Measurements from ENCODE around the gene ACO2. TPM values are rescaled to one million over a fixed set of nuclear protein-coding genes. Genes with fewer than 3 reads are reported as not detected.
A peak's percentile ranks its signal among the peaks of the same experiment; 100 is the strongest.

ACO2 gene
- total and polyA plus RNA-seq, 2 of the 13 experiments (the other 11 are each of a cell fraction or from before 2014, with no cell fraction given), result 19.2 to 45.6 TPM

- 0 out of 2 replicates have a peak, but pooled peaks have one; percentile 21 for TF ChIP-seq ZNF121 (CRISPR knock-in tag; IDR thresholded peaks at IDR 0.05)
- TF ChIP-seq ZFP36 (IDR thresholded peaks at IDR 0.05; ENCODE audit: borderline replicate concordance, low read depth, low read length, partially characterized antibody), result no peak
- TF ChIP-seq ZNF160 (CRISPR knock-in tag; IDR thresholded peaks at IDR 0.05), result 0 out of 2 replicates have a peak, but pooled peaks have one; percentile 7
- 0 out of 2 replicates have a peak, but pooled peaks have one; percentile 20 for TF ChIP-seq KDM3A (CRISPR knock-in tag; IDR thresholded peaks at IDR 0.05; ENCODE audit: low read depth)
- peak; percentile 99 for TF ChIP-seq RFX5 (IDR thresholded peaks at IDR 0.05; ENCODE audit: low read depth, low read length)
- no peak for TF ChIP-seq ZKSCAN5 (CRISPR knock-in tag; IDR thresholded peaks at IDR 0.05)
- peak; percentile 90 for TF ChIP-seq POLR2AphosphoS5 (IDR thresholded peaks at IDR 0.05; ENCODE audit: low read depth, low read length)
- TF ChIP-seq TBX3 (IDR thresholded peaks at IDR 0.05; ENCODE audit: borderline replicate concordance), result peak; percentile 67; the same call in 1 of the 2 replicates
- TF ChIP-seq ELK4 (CRISPR knock-in tag; IDR thresholded peaks at IDR 0.05; ENCODE audit: borderline replicate concordance), result no peak
- peak; percentile 36; the same call in 1 of the 2 replicates for TF ChIP-seq ZFP90 (CRISPR knock-in tag; IDR thresholded peaks at IDR 0.05; ENCODE audit: borderline replicate concordance)
- no peak for TF ChIP-seq FOXM1 (CRISPR knock-in tag; IDR thresholded peaks at IDR 0.05)
- no peak for TF ChIP-seq YEATS2 (CRISPR knock-in tag; IDR thresholded peaks at IDR 0.05; ENCODE audit: borderline replicate concordance)
- no peak for TF ChIP-seq SIX1 (CRISPR knock-in tag; IDR thresholded peaks at IDR 0.05; ENCODE audit: borderline replicate concordance)
- no peak for TF ChIP-seq ZNF282 (IDR thresholded peaks at IDR 0.05; ENCODE audit: partially characterized antibody)
- no peak for TF ChIP-seq MTA3 (CRISPR knock-in tag; IDR thresholded peaks at IDR 0.05)
- no peak; the same call in 1 of the 2 replicates for TF ChIP-seq AKAP8 (CRISPR knock-in tag; IDR thresholded peaks at IDR 0.05)
- no peak for TF ChIP-seq NR1H2 (CRISPR knock-in tag; IDR thresholded peaks at IDR 0.05; ENCODE audit: borderline replicate concordance, low read depth)
- TF ChIP-seq SIN3A (IDR thresholded peaks at IDR 0.05; ENCODE audit: borderline replicate concordance, low read depth, low read length), result peak; percentile 84
- TF ChIP-seq MZF1 (CRISPR knock-in tag; IDR thresholded peaks at IDR 0.05; ENCODE audit: borderline replicate concordance), result no peak
- peak; percentile 20; the same call in 1 of the 2 replicates for TF ChIP-seq ZFP36L1 (CRISPR knock-in tag; IDR thresholded peaks at IDR 0.05)
- TF ChIP-seq GRHL1 (CRISPR knock-in tag; conservative IDR thresholded peaks at IDR 0.05), result no peak
- TF ChIP-seq ZNF431 (CRISPR knock-in tag; IDR thresholded peaks at IDR 0.05; ENCODE audit: borderline replicate concordance, low read depth), result peak; percentile 36; the same call in 1 of the 2 replicates
- no peak; the same call in 1 of the 2 replicates for TF ChIP-seq JUND (CRISPR knock-in tag; IDR thresholded peaks at IDR 0.05)
- no peak for TF ChIP-seq ZSCAN12 (CRISPR knock-in tag; IDR thresholded peaks at IDR 0.05)
- TF ChIP-seq MAF1 (CRISPR knock-in tag; IDR thresholded peaks at IDR 0.05; ENCODE audit: borderline replicate concordance), result no peak
- no peak; the same call in 1 of the 2 replicates for TF ChIP-seq MTA1 (CRISPR knock-in tag; IDR thresholded peaks at IDR 0.05; ENCODE audit: borderline replicate concordance)
Observed at GRCh38 chr22:41448189-41448808, 20.6 kb upstream of the ACO2 start (continued).

All from HepG2 (cell line).